Brain pericyte (primary cell): ENCODE measurements around the gene LAP3.
"Not testable (repeated sequence)": the region's sequence is repeated elsewhere in the genome, so short reads cannot be mapped to it uniquely, and the experiment has no call there.

Experiments used
- DNase-seq: peaks from one replicate; pipeline ENCODE4 v3.0.0-alpha.2; 2012; ENCODE audit warnings: low read depth, low spot score

Gene LAP3

DNA sequence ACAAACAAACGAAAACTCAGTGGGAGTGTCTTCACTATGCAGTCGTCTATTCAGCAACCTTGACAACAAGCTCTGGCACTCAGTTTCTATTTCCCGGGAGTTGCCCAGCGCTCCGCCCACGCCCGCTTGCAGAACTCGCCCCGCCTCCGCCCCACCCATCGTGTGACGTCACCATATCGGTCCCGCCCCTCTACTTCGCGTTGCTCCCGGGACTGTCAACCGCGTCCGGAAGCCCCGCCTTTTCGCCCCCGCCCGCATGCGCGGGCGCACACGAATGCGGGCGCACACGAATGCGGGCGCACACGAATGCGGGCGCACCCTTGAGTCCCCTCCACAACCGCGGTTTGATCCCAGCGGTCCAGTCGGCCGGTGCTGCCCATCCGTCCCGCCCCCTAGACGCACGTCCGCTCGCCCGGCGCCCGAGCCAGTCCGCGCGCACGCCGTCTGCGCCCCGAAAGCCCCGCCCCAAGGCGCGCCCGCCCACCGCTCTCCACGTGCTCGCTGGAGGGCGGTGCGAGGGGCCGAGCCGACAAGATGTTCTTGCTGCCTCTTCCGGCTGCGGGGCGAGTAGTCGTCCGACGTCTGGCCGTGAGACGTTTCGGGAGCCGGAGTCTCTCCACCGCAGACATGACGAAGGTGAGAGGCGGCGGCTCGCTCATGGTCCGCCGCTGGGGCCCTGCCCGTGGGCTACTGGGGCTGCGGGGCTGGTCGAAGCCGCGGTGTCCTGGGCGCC, at the start of gene LAP3:
TSS of gene LAP3 (plus strand) at position 267 of the 733 bp plus-strand sequence. CDS start at position 535, 268 bp downstream.
- DNase-seq: peak; percentile 88

GRCh38 chr4:17528551-17529165, 48.3 kb upstream of the LAP3 start:
- DNase-seq: no peak

- DNase-seq: no peak
Measured at GRCh38 chr4:17531538-17532285, 45.3 kb upstream of the LAP3 start.

DNA sequence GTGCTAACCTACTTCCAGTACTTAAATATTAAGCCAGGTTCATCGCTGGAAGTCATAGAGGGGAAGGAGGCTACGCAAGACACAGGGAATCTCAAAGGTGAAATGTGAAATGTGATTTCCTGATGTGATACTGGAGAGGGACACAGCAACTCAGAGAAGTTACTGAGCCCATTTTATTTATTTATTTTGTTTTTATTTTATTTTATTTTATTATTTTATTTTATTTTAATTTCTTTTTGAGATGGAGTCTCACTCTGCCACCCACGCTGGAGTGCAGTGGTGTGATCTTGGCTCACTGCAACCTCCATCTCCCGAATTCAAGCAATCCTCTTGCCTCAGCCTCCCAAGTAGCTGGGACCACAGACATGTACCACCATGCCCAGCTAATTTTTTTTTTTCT, 42.3 kb upstream of the LAP3 start:
- no peak for DNase-seq

DNA sequence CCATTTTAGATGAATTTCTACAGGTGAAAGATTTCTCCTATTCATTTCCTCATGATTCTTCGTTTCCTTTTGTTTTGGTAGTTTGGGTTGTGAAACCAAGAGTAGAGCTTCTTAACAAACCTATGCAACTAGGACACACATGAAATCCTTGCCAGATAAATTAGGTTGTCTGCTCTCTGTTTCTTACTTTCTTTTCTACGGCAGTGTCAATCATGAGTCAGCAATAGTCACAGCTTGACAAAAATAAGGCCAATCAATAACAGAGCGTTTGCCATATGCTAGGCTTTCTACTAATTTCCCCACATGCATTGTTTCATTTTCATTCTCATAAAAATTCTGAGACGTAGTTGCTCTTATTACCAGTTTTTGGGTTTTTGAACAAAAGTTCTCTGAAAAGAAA, 41.8 kb upstream of the LAP3 start:
- no peak for DNase-seq

DNA sequence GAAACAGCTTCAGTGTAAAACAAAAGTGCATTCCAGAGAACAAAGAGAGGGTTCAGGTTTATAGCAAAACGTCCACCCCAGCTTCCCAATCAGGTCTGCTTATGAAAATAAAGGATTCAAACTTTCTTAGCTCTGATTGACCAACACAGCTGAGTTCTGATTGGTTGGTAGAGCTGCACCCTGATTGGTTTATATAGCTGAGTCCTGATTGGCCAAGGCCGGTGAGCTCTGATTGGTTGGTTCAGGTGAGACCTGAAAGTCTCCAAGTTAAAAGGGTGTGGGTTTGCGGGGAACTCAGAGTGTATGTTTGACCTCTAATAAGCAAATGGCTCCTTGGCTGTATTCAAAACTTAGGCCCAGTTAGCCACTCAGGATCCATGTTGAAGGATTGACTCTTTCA, 41.1 kb upstream of the LAP3 start:
- no peak for DNase-seq

- not testable (repeated sequence) for DNase-seq
Measured at GRCh38 chr4:17537060-17537459, 39.9 kb upstream of the LAP3 start.

DNA sequence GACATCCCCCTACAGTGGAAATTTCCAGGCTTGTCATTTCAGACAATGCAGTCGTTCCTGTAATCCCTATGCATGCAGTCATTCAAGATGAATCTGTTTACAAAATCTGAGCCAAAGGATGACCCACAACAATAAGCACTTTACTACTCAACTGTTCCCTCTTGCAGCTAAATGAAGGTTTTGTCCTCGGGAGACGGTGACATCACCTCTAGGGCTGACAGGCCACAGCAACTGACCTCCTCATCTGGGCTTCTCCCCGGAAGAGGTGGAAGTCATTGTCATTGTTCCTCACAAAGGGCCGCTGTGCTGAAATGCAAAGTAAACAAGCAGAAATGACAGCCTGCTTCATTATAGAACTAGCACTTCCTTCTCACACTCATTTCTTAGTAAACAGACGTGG, 32.8 kb upstream of the LAP3 start:
- DNase-seq: no peak

- no peak for DNase-seq
Measured at GRCh38 chr4:17544831-17545234, 32.2 kb upstream of the LAP3 start.

DNA sequence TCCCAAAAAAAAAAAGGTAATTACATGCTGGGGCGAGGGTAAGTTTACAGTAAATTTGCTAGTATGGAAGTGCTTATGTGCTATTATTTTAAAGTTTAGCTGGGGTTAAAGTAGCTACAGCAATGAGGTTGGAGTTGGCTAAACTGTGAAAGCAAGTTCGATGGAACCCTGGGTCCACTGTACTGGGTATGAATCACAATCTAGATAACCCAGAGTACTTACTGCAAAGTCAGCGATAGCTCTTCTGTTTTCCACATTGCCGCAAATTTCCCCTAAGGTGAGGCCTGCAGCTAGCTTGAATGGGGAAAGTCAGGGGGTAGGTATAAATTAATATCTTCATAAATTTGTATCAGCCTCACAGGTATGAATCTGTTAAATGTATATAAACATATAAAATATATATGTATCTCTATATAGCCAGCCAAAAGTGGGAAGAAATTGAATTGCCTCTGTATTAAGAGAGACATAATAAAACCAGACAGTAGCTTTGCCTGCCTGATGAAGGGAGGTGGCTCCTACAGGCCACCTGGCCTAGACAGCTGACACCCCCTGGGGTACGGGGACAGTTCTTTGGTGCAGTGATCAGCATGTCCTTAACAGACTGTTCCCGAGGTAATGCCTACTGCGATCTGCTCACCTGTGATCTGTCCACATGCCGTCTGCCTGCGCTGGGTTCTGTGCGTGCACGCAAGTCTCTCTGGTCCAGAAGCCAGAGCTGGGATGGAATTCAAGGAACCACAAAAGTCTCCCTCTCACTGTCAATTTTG, 31.4 kb upstream of the LAP3 start:
- DNase-seq: no peak

DNA sequence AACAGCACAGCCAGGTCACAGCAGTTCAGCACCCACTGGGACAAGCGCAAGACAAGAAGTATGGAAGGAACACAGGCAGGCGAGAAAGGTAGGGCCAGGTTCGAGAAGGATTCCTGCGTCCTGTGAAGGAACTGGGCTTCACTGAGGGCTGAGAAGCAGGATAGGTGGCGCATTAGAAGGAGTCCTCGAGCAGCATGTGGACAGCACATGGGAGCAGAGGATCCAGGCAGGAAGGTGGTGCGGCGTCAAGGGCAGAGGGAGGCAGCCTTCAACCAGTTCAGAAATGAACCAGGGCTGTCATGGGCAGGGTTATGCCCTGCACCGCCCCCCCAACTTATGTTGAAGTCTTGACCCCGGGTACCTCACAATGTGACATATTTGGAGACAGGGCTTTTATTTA, 30.8 kb upstream of the LAP3 start:
- no peak for DNase-seq

- no peak for DNase-seq
Measured at GRCh38 chr4:17546678-17547077, 30.3 kb upstream of the LAP3 start.

DNA sequence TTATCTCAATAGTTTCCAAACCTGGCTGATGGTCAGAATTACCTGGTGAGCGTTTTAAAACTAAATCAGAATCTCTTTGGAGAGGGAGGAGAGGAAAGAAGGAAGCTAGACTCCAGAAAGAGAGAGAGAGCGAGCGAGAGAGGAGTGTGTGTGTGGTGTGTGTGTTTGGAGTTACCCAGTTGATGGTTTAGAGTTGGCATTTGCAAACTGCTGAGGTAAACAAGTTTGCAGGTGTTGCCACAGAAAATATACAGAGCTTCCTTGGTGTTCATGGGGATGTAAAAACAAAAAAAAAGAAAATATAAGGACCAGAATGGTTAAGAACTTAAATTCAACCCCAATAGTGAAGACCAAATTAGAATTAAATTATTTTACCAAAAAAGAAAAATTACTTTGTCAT, 26.4 kb upstream of the LAP3 start:
- DNase-seq: no peak

DNA sequence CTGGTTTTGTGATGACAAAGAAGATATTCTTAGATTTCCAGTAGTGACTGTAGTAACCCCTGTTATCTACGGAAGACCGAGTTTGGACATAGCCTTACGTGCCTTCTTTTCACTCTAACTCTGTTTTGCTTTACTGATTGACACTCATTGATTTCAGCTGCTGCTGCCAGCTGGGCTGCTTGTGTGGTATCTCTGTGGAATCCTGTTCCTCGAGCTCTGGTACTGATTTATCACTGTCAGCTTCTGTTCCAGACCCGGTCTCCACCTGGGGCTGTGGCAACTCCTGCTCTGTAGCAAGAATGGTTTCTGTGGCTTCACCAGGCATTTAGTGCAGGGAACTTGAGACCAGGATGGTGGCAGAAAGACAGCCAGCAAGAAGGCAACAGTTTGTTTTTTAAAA, 24.6 kb upstream of the LAP3 start:
- DNase-seq: no peak

- no peak for DNase-seq
Measured at GRCh38 chr4:17554568-17554967, 22.4 kb upstream of the LAP3 start.

DNA sequence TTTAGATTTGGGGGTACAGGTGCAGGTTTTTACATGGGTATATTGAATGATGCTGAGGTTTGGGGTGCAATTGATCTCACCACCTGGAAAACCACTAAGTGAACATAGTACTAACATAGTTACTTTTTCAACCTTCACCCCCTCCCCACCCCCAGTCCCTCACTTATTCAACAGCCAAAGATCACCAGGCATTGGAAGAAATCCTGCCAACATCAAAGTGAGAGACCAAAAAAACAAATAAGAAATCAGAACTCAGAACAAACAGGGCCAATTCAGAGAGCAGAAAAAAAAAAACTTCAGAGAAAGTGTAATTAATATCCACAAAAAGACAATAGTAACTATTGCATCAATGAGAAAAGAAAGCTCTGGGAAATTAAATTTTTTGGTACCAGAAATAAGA, 20.5 kb upstream of the LAP3 start:
- DNase-seq: no peak

GRCh38 chr4:17557880-17558279, 19.1 kb upstream of the LAP3 start:
- no peak for DNase-seq

GRCh38 chr4:17558941-17559708, 17.9 kb upstream of the LAP3 start:
- DNase-seq: no peak

- no peak for DNase-seq
Measured at GRCh38 chr4:17559709-17560048, 17.3 kb upstream of the LAP3 start.

- no peak for DNase-seq
Measured at GRCh38 chr4:17560065-17560673, 16.8 kb upstream of the LAP3 start.
